ENCODE data around the gene RPRD2.
A peak's percentile ranks its signal among the peaks of the same experiment; 100 is the strongest.
"Not testable (repeated sequence)": the region's sequence is repeated elsewhere in the genome, so short reads cannot be mapped to it uniquely, and the experiment has no call there.

RPRD2 gene

DNA sequence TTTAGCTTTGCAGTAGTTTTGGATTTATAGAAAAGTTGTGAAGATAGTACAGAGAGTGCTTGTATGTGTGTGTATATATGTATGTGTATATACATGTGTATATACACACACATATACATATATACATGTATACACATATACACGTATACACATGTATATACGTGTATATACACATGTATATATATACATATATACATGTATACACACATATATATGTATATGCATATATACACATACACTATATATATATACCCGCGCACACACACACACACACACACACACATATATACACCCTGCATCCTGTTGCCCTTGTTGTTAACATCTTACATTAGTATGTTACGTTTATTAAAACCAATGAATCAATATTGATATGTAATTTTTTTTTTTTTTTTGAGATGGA is 24.3 kb downstream of the RPRD2 start:
- DNase-seq (ENCODE audit: extremely low read depth in 1 of 2, low read depth in 1 of 2) = no peak

DNA sequence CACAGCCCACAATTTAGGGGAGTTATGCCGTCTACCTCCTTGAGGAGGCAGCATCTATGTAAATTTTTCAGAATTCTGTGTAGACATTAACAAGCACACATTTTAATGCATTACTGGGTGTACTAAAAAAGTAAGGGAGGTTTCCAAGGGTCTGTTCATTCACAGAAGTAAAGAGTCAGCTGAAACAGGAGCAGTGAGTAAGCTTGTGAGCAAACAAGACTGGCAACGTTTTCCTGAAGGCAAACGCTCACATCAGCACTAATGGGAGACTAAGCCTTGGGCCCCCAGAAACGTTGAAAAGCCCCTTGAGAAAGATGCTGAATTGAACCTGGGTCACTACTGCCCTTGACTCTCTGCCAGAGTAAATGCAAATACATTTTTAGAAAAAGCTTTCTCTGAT is 25.7 kb downstream of the RPRD2 start:
- DNase-seq (ENCODE audit: extremely low read depth in 1 of 2, low read depth in 1 of 2) = no peak

DNA sequence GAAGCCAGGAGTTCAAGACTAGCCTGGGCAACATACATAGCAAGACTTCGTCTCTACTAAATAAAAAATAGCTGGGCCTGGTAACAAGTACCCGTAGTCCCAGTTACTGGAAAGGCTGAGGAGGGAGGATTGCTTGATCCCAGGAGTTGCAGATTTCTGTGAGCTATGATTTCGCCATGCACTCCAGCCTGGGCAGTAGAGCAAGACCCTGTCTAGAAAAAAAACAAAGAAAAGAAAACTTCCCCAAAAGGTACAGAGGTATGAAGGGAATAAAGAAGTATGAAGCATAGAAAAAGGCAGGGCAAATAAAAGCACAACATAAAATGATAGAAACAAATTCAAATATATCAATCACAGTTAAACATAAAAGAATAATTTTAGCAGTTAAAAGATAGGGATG is 28.7 kb downstream of the RPRD2 start:
- no peak for DNase-seq (ENCODE audit: extremely low read depth in 1 of 2, low read depth in 1 of 2)

DNA sequence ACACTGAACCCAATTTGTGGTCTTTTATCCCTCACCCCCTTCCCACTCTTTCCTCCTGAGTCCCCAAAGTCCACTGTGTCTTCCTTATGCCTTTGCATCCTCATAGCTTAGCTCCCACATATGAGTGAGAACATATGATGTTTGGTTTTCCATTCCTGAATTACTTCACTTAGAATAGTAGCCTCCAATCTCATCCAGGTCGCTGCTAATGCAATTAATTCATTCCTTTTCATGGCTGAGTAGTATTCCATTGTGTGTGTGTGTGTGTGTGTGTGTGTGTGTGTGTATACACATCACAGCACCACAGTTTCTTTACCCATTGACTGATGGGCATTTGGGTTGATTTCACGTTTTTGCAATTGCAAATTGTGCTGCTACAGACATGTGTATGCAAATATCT is 31.2 kb downstream of the RPRD2 start:
- not testable (repeated sequence) for DNase-seq (ENCODE audit: extremely low read depth in 1 of 2, low read depth in 1 of 2)

DNA sequence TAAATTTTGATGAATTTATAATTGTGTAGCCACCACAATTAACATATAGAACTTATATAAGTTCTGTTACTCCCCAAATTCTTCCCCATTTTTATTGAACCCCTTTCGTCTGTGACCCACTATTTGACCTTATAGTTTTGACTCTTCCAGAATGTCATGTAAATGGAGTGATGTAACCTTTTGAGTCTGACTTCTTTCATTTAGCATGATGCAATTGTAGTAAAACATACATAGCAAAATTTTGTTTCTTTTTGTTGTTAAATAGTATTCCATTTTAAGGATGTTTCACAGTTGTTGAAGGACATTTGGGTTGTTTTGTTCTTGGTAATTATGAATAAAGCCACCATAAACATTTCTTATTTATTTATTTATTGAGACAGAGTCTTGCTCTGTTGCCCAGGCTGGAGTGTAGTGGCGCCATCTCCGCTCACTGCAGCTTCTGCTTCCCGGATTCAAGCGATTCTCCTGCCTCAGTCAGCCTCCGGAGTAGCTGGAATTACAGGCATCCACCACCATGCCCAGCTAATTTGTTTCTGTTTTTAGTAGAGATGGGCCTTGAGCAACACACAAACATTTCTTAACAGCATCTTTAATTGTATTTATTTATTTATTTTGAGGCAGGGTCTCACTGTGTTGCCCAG is 33.6 kb downstream of the RPRD2 start:
- DNase-seq (ENCODE audit: extremely low read depth in 1 of 2, low read depth in 1 of 2) = no peak

DNA sequence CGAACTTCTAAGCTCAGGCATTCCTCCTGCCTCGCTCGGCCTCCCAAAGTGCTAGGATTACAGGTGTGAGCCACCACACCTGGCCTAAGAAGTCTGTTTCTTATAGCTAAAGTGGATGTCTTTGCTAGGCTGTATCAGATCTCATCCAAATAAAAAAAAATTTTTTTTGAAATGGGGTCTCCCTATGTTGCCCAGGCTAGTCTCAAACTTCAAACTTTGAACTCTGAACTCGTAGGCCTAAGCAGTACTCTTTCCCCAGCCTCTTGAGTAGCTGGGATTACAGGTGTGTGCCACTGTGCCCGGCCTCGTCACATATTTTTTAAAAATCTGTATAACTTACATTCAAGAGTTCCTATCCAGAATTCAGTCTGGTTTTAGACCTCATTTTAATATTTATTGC is 40.5 kb downstream of the RPRD2 start:
- no peak for DNase-seq (ENCODE audit: extremely low read depth in 1 of 2, low read depth in 1 of 2)

DNA sequence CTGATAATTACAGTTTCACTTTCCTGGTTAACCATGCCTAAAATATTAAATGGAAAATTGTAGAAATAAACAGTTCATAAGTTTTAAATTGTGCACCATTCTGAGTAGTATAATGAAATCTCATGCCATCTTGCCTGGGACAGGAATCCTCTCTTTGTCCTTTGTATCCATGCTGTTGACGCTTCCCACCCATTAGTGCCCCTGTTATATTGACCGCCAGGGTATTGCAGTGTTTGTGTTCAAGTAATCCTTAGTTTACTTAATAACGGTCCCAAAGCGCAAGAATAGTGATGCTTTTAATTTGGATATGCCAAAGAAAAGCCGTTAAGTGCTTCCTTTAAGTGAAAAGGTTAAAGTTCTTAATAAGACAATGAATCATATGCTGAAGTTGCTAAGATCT is 41.7 kb downstream of the RPRD2 start:
- no peak for DNase-seq (ENCODE audit: extremely low read depth in 1 of 2, low read depth in 1 of 2)

DNA sequence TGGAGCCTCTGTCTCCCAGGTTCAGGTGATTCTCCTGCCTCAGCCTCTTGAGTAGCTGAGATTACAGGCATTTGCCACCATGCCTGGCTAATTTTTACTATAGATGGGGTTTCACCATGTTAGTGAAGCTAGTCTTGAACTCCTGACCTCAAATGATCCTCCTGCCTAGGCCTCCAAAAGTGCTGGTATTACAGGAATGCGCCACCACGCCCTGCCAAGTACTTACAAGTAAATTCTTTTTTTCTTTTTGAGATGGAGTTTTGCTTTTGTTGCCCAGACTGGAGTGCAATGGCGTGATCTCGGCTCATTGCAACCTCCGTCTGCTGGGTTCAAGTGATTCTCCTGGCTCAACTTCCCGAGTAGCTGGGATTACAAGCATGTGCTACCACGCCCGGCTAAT is 42.5 kb downstream of the RPRD2 start:
- no peak for DNase-seq (ENCODE audit: extremely low read depth in 1 of 2, low read depth in 1 of 2)

DNA sequence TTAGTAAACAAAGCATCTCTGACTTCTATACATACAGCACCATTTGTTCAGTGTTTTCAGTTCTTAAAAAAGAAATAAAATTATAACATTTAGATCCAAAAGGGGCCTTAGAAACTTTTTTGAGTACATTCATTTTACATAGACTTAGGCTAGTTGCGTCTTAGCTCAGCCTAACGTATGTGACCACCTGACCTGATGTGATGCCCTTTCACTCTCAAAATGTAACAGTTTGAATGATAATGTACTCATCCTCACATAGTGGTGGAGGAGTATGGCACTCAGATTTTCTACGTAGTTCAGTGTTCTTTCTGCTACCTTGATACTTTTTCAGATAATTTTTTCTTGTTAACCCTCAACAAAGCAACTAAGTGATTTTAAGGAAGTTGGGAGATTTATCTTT is 43.4 kb downstream of the RPRD2 start:
- DNase-seq (ENCODE audit: extremely low read depth in 1 of 2, low read depth in 1 of 2) = no peak

DNA sequence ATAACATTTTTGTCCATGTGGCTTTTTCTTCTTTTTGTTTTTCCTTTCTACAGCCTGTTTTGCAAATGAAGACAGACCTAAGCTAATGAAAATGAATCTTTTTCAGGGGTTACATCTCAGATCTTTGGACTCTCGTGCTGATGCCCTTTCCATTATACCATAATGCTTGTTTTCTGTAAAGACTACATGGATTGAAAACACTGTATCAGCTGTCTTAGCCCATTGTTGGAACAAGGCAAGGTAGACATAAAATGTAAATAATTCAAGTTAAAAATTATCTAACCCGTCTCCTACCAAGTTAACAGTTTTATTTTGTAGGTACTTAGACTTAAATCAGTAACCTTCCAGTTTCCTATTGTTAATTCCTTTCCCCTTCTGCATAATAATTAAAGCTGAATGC is 44.9 kb downstream of the RPRD2 start:
- DNase-seq (ENCODE audit: extremely low read depth in 1 of 2, low read depth in 1 of 2) = no peak

DNA sequence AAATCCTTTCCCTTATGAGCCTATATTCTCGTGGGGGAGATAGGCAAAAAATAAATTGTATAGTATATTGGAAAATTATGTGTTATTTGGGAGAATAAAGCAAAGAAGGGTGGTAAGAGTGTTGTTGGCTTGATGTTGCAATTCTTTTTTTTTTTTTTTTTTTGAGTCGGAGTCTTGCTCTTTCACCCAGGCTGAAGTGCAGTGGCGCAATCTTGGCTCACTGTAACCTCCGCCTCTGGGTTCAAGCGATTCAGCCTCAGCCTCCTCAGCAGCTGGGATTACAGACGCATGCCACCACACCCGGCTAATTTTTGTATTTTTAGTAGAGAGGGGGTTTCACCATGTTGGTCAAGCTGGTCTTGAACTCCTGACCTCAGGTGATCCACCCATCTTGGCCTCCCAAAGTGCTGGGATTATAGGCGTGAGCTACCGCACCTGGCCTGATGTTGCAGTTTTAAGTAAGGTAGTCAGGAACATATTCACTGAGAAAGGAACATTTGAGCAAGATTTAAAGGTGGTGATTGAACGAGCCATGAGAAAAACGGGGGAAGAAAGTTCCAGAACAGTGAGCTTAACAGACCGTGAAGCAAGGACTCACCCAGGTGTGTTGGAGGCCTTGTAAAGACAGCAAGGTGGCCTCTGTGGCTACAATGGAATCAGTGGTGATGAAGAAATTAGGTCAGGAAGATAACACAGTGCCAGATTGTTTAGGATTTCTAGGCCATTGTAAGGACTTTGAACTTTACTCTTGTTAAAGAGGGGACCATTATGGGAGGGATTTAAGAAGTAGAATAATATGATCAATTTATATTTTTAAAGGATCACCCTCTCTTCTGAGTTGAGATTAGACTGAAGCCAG is 45.8 kb downstream of the RPRD2 start:
- no peak for DNase-seq (ENCODE audit: extremely low read depth in 1 of 2, low read depth in 1 of 2)

DNA sequence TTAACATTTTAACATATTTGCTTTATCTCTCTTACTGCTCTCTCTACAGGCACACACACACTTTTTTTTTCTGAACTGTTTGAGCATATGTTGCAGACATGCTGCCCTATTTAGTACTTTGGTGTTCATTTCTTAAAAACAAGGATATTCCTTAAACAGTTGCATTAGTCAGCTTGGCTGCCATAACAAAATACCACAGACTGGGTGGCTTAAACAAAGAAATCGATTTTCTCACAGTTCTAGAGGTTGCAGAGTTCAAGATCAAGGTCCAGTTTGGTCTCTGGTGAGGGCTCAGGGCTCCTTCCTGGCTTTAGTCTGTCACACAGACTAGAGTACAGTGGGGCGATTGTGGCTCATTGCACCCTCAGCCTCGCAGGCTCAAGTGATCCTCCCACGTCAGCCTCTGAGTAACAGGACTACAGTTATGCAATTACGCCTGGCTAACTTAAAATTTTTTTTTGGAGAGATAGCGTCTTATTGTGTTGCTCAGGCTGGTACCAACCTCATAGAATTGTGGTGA is 46.7 kb downstream of the RPRD2 start:
- no peak for DNase-seq (ENCODE audit: extremely low read depth in 1 of 2, low read depth in 1 of 2)

DNA sequence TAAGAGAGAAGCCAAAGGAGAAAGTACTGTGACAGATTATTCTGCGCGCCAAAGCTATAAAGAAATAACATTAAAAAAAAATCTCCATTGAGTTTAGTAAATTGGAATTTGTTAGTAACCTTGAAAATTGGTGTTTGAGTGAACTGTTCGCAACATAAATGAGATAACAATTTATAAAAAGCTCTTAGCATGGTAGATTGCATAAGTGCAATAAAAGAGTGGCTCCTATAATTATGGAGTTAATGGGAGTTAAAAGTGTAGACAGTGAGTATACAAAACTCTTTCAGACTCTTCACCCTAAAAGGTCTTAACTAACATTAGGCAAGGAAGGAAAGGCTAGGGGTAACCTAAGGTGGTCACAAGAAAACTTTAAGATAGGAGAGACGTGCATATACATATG is 50.6 kb downstream of the RPRD2 start:
- no peak for DNase-seq (ENCODE audit: extremely low read depth in 1 of 2, low read depth in 1 of 2)

DNA sequence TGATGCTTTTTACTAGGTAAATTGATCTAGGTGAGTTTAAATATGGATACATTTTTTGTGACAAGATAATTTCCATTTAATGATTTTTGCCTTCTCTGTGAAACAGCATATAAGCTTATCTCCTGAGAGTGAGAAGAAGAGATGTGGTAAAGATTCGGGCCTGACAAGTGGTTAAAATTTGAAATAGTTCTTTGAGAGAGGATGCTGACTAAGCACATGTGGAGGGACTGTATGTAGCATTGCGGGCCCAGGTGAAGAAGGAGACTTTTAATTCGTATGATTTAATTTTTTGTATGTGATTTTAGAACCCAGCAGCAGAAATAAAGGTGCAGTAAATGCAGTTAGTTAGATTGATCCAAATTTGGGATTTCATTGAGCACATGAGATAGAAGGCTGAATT is 51.9 kb downstream of the RPRD2 start:
- DNase-seq (ENCODE audit: extremely low read depth in 1 of 2, low read depth in 1 of 2) = no peak

DNA sequence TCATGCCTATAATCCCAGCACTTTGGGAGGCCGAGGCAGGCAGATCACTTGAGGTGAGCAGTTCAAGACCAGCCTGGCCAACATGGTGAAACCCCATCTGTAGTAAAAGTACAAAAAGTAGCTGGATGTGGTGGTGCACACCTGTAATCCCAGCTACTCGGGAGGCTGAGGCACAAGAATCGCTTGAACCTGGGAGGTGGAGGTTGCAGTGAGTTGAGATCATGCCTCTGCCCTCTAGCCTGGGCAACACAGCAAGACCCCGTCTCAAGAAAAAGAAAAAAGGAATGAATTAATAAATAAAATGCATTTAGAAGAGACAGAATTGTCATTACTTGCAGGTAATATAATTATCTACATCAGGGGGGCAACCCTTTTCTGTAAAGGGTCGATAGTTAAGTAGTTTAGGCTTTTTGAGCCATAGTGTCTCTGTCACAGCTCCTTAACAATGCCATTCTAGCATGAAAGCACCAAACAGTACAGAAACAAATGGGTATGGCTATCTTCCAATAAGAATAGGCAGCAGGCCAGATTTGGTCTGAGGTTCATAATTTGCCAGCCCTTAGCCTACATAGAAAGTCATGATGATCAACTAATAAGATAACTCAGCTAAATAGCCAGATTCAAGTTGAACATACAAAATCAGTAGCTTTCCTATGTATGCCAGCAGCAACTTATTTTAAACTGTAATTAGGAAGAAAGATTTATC is 56.8 kb downstream of the RPRD2 start:
- no peak for DNase-seq (ENCODE audit: extremely low read depth in 1 of 2, low read depth in 1 of 2)

DNA sequence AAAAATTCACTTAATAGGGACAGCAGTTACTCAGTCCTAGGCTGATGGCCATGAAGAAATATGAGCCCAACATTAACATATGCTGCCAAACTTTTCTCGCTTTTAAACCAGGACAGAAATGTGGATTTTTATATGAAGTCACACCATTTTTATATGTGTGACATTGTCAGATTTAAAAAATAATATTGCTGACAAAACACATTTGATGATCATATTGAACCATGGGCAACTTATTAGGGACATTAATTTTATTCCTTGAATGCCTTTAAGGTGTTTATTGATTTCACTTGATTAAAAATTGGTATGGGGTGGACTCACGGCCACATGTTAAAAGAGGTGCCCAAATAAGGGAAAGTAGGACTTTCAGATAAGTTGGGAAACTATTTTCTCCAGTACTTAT is 58.6 kb downstream of the RPRD2 start:
- DNase-seq (ENCODE audit: extremely low read depth in 1 of 2, low read depth in 1 of 2) = no peak

DNA sequence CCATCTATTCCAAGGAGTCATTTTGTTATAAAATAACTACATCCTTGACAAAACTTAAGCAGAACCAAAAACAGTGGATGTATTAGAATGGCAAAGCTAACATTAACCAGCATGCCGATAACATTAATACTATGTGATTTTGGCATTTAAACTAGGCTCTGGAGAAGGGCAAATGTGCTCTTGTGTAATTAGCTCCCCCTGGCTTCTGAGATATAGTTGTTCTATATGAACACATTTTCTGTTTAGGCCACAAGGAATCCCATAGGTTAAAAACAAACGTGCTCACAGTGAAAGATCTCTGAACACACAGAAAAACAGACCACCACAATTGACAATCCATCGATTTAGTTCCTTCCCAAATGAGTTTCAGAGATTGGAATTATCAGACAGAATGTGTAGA is 65.9 kb downstream of the RPRD2 start:
- no peak for DNase-seq (ENCODE audit: extremely low read depth in 1 of 2, low read depth in 1 of 2)

DNA sequence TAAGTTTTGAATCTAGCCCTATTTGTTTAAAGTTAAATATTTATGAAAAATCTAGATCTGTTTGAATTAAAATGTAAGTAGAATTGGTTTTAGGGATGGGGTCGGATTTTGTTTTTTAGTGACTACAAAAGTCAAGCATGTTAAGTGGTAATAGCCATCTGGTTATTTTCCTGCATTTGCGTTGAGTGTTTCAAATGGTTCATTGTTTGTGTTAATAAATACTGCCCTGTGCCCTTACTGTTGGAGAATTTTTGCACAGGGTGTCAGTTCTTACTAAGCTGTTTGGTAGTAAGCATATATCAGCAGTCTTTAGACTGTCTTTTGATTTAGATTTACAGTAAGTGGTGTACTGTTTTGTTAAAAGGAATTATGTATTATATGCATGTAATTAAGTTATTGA is 77.2 kb downstream of the RPRD2 start:
- no peak for DNase-seq (ENCODE audit: extremely low read depth in 1 of 2, low read depth in 1 of 2)

DNA sequence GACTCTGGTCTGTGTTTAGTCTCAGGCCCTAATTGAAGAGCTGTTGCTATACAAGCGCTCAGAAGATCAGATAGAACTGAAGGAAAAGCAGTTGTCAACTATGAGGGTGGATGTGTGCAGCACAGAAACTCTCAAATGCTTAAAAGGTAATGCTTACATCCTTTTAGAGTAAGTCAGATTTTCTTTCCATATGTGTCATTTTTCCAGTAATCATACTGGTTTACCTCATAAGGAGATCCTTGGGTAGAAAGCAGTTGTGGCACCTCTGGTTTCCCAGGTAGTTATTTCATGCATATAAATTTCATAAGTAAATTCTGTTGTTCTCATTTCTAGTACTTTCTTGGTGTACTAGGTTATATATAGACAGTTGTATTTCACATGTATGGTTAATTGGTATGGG is 80.3 kb downstream of the RPRD2 start:
- DNase-seq (ENCODE audit: extremely low read depth in 1 of 2, low read depth in 1 of 2) = no peak

DNA sequence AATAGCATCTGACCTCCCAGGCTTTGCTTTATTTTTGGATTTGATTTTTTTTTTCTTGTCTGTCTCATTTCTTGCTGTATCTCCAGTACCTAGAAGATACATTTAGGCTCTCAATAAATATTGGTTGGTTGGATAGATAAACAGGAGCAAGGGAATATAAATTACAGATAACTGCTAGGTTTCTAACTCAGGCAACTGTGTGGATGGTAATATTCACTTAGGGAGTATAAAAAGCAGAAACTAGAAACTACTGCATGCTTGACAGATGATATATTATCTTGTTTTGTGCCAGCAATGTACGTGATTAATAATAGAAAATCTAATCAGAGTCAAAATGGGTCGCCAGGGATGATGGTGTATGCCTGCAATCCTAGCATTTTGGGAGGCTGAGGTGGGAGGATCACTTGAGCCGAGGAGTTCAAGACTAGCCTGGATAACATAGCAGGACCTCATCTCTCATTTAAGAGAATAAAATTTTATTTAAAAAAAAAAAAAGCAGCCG is 92.2 kb downstream of the RPRD2 start:
- DNase-seq (ENCODE audit: extremely low read depth in 1 of 2, low read depth in 1 of 2) = no peak

DNA sequence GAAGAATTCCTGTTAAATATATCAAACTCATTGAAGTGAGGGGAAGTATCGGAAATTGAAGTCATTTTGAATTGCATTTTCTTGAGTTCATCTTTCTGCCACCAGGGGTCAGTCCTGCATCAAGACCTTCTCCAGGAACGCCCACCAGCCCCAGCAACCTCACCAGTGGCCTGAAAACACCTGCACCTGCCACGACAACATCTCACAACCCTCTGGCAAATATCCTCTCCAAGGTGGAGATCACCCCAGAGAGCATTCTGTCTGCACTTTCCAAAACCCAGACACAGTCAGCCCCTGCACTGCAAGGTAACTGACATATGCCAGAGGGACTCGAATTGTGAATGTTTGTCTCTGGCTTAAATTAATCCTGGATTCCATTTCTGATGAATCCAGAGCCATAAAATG is 100.5 kb downstream of the RPRD2 start:
- DNase-seq (ENCODE audit: extremely low read depth in 1 of 2, low read depth in 1 of 2) = peak; percentile 20 to 50

DNA sequence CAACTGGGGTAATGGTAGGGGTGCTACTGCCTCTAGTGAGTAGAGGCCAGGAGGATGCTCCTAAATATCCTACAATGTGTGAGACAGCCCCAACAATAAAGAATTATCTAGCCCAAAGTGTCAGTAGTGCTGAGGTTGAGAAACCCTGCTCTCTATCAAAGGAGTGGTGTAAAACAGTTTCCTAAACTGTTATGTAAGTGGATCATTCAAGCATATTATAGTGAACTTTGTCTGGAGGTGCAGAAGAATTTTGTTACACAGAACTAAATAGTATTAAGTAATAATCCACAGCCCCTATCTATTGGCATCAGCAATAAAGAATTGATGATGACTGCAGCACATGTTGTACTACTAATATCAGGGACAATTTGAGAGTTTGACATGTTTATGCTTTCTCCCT is 103.0 kb downstream of the RPRD2 start:
- DNase-seq (ENCODE audit: extremely low read depth in 1 of 2, low read depth in 1 of 2) = no peak
